B cell (primary cell): ENCODE data around the gene HES6.

ENCODE experiments used
- EZH2 ChIP-seq: IDR thresholded peaks from 2 replicates; pipeline ENCODE4 v1.6.1; 2012; ENCODE audit warnings: borderline replicate concordance, low read depth, mild to moderate bottlenecking, moderate library complexity, low read length; ENCODE audit not compliant: insufficient read depth, poor library complexity, severe bottlenecking
- TF ChIP-seq, protein P1 (sequence below): fragments of 200-600 bp; IDR thresholded peaks from one replicate; pipeline ENCODE4 v1.8.0; 2022; ENCODE audit warnings: antibody characterized with exemption, mild to moderate bottlenecking

DNA sequence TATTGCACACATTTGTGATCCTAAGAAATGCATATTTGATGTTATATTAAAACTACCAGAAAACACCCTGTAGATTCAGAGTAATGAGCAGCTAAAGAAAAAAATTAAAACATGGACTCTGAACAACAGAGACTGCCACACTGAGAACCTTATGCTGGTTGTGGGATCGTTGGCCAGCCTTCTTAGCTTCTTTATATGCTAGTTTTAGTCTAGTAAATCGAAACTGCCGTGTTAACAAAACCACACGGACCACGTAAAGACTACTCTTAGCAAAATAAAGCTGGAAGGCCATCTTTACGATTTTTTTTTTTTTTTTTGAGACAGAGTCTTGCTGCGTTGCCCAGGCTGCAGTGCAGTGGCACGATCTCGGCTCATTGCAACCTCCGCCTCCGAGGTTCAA is 25.8 kb upstream of the HES6 start:
- TF ChIP-seq, protein P1, sequence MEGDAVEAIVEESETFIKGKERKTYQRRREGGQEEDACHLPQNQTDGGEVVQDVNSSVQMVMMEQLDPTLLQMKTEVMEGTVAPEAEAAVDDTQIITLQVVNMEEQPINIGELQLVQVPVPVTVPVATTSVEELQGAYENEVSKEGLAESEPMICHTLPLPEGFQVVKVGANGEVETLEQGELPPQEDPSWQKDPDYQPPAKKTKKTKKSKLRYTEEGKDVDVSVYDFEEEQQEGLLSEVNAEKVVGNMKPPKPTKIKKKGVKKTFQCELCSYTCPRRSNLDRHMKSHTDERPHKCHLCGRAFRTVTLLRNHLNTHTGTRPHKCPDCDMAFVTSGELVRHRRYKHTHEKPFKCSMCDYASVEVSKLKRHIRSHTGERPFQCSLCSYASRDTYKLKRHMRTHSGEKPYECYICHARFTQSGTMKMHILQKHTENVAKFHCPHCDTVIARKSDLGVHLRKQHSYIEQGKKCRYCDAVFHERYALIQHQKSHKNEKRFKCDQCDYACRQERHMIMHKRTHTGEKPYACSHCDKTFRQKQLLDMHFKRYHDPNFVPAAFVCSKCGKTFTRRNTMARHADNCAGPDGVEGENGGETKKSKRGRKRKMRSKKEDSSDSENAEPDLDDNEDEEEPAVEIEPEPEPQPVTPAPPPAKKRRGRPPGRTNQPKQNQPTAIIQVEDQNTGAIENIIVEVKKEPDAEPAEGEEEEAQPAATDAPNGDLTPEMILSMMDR: no peak
- no peak for TF ChIP-seq EZH2
